Sigmoid colon (tissue), 3 donors: Measurements from ENCODE around the gene PSMD8.

Experiments used
- CTCF ChIP-seq, 4 experiments: fragments of 450-650 bp in 3 of 4; fragments of 200-600 bp in 1 of 4; IDR thresholded peaks; one replicate each; pipeline ENCODE4 v1.5.1; 2016 to 2019; ENCODE audit warnings: antibody characterized with exemption in 4 of 4, mild to moderate bottlenecking in 3 of 4, moderate library complexity in 2 of 4
- POLR2A ChIP-seq, 2 donors: fragments of 450-650 bp; IDR thresholded peaks; one replicate each; pipeline ENCODE4 v1.6.1; 2016; ENCODE audit warnings: antibody characterized with exemption in 2 of 2, mild to moderate bottlenecking in 2 of 2, moderate library complexity in 2 of 2

- no peak for TF ChIP-seq CTCF (IDR thresholded peaks at IDR 0.05)
- TF ChIP-seq POLR2A (IDR thresholded peaks at IDR 0.05) = no peak
Measured at GRCh38 chr19:38422438-38422837, 48.1 kb downstream of the PSMD8 start.
